Gastroesophageal sphincter (tissue), 4 donors: ENCODE measurements around the gene GRK4. TPM values are rescaled to one million over a fixed set of nuclear protein-coding genes. Genes with fewer than 3 reads are reported as not detected.
A peak's percentile ranks its signal among the peaks of the same experiment; 100 is the strongest.

ENCODE experiments used
- ATAC-seq: fragments of 150-250 bp; one replicate; pipeline ENCODE4 v1.9.1; 2016; ENCODE audit warnings: mild to moderate bottlenecking, moderate library complexity
- H3K27ac ChIP-seq, 4 donors: fragments of 200-600 bp; sonication (generic) in 3 of 4; 1 replicate in 3 of 4; 2 replicates in 1 of 4; pipeline ENCODE4 v1.5.1; 2016 to 2019
- H3K27me3 ChIP-seq: fragments of 200-600 bp; sonication (generic); one replicate; pipeline ENCODE4 v1.5.1; 2019
- H3K36me3 ChIP-seq, 2 donors: fragments of 200-600 bp; sonication (generic); one replicate each; pipeline ENCODE4 v1.5.1; 2019; ENCODE audit warnings: control low read depth in 1 of 2
- H3K4me1 ChIP-seq, 3 donors: fragments of 200-600 bp; sonication (generic); 1 replicate in 2 of 3; 2 replicates in 1 of 3; pipeline ENCODE4 v1.5.1; 2016 to 2019; ENCODE audit warnings: control low read depth in 2 of 3
- H3K4me3 ChIP-seq, 2 donors: fragments of 200-600 bp; sonication (generic); one replicate each; pipeline ENCODE4 v1.5.1; 2019; ENCODE audit warnings: mild to moderate bottlenecking in 1 of 2, moderate library complexity in 1 of 2
- H3K9me3 ChIP-seq, 3 donors: fragments of 200-600 bp; sonication (generic); one replicate each; pipeline ENCODE4 v1.5.1; 2017 to 2019; ENCODE audit warnings: control low read depth in 2 of 3
- CTCF ChIP-seq, 4 experiments: fragments of 200-600 bp in 2 of 4; fragments of 450-650 bp in 2 of 4; sonication (generic) in 1 of 4; IDR thresholded peaks; one replicate each; pipeline ENCODE4 v1.5.1; 2017 to 2019; ENCODE audit warnings: antibody characterized with exemption in 4 of 4, mild to moderate bottlenecking in 2 of 4, moderate library complexity in 2 of 4
- EP300 ChIP-seq: sonication (generic); formaldehyde crosslinking; IDR thresholded peaks from one replicate; pipeline ENCODE4 v1.6.1; 2017; ENCODE audit warnings: antibody characterized with exemption, mild to moderate bottlenecking
- POLR2A ChIP-seq, 2 donors: fragments of 450-650 bp; IDR thresholded peaks; one replicate each; pipeline ENCODE4 v1.6.1; 2017; ENCODE audit warnings: antibody characterized with exemption in 2 of 2, mild to moderate bottlenecking in 2 of 2, moderate library complexity in 1 of 2
- POLR2AphosphoS5 ChIP-seq: sonication (generic); formaldehyde crosslinking; IDR thresholded peaks from one replicate; pipeline ENCODE4 v1.6.1; 2017; ENCODE audit warnings: antibody characterized with exemption
- WGBS, 2 donors: methylation state at CpG; one replicate each; pipeline ENCODE4 v1.1.5; 2018; ENCODE audit warnings: low coverage in 1 of 2; 5-methylcytosine and 5-hydroxymethylcytosine counted together
- total RNA-seq, 4 donors: library from RNA; depleted of rRNA; stranded (reverse); fragments of >200 nt; gene quantifications; one replicate each; pipeline ENCODE4 v1.1.0, GENCODE V29; 2016

Gene GRK4
- total RNA-seq, 4 donors from 2014 or later = 4.2 to 9.5 (median 6.2) TPM

DNA sequence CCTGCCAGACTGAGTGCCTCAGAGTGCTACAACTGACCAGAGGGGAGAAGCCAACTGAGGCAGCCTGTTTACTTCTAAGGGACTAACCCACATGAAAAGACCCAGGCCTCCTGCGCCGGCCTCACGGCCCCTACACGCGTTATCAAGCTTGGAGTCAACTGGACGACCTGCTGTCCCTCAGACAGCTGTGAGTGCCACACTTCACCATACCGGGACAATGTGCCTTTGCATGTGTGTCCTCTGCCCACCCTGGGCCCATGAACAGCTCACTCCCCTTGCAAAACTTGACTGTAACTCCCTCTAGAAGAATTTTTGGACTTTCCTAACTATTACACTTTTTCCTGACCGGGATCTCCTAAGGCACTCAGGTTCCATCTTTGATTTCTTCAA, 2.0 kb upstream of the GRK4 start:
- Histone ChIP-seq H3K9me3 (no peaks in the 10 kb centered on the region), H3K4me1 (peaks cover 0 to 56% (median 15%) of the 10 kb centered on the region in 3 donors), H3K27me3 (no peaks in the 10 kb centered on the region), H3K27ac (no peak overlapping the region), H3K4me3 (peak overlapping the region in 1 of 2 donors; percentile 99), H3K36me3 (peaks cover 0 to 26% of the 10 kb centered on the region in 2 donors)
- 52 to 78% methylated on average over 5 to 7 of the region's 8 CpGs for WGBS, 2 donors
- TF ChIP-seq EP300 (no peak), POLR2A (IDR thresholded peaks at IDR 0.05) (no peak), POLR2AphosphoS5 (no peak), CTCF (IDR thresholded peaks at IDR 0.05) (no peak)
- no peak for ATAC-seq

DNA sequence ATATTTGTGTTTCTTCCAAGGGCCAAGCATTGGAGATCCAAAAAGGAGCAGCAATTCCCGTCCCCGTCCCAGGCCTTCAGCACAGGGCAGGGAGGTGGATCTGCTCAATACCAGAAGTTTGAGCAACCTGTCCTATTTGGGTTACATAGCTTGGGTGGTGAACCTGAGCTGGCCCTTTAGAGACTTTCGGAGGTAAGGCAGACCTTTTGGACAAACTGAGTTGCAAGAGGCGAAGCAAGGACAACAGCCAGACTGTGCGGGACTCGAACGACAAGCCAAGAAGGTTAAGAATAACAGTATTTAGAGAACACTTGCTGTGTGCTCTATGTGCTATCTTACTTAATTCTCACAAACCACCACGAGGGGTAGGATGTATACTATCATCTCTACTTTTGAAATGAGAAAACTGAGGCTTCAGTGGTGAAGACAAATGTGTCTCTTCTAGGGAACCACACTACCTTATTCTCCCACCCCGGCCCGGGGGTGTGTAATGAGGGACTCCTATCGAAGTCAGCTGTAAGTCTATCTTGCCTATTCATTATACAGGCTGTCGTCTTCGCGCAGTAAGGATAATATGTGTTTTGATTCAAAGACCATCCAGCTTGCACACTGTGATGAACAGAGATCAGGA, 1.4 kb upstream of the GRK4 start:
- Histone ChIP-seq H3K27me3 (no peaks in the 10 kb centered on the region), H3K9me3 (no peaks in the 10 kb centered on the region), H3K4me1 (peaks cover 0 to 56% (median 15%) of the 10 kb centered on the region in 3 donors), H3K4me3 (peak overlapping the region; percentile 53 to 99), H3K36me3 (peaks cover 0 to 21% of the 10 kb centered on the region in 2 donors), H3K27ac (peak overlapping the region in 2 of 4 donors; percentile 86 to 93)
- no peak for ATAC-seq
- WGBS, 2 donors = 31 to 50% methylated on average over 6 to 13 of the region's 14 CpGs
- no peak for TF ChIP-seq POLR2A (IDR thresholded peaks at IDR 0.05)
- no peak for TF ChIP-seq EP300
- TF ChIP-seq POLR2AphosphoS5 = no peak
- TF ChIP-seq CTCF (IDR thresholded peaks at IDR 0.05) = no peak

DNA sequence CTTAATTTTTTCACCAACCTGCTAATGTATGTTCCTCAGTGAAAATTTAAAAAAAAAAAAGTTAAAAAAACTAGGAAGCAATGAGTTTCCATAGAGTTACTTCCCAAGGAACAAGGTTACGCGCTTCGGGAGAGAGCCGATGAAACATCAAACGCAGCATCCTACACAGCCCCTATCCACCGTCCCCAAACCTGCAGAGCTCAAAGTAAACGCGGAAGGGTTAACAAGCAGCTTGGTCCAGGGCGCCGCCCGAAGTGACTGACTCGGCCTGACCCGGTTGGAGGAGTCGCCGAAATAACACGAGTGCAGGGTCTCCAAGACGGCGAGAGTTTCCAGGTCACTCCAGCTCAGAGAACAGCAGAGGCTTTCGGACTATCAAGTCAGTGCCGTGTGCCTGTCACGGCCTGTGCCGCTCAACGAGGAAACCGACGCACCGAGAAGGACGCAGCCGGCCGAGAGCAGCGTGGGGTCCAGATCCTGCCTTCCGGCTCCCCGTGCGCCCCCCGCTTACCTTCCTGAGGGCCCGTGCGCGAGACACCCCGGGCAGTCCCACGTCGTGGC, 677 bp upstream of the GRK4 start:
- no peaks in the 10 kb centered on the region for H3K27me3 ChIP-seq
- peak overlapping the region; percentile 53 to 99 for H3K4me3 ChIP-seq
- H3K27ac ChIP-seq = peak overlapping the region; percentile 56 to 93 (median 86)
- WGBS, 2 donors = 0% methylated on average over 9 to 11 of the region's 40 CpGs
- peak; percentile 51 for ATAC-seq
- peaks cover 0 to 55% (median 15%) of the 10 kb centered on the region in 3 donors for H3K4me1 ChIP-seq
- peaks cover 0 to 13% of the 10 kb centered on the region in 2 donors for H3K36me3 ChIP-seq
- no peak for TF ChIP-seq CTCF (IDR thresholded peaks at IDR 0.05)
- no peak for TF ChIP-seq POLR2A (IDR thresholded peaks at IDR 0.05)
- TF ChIP-seq EP300 = no peak
- no peak for TF ChIP-seq POLR2AphosphoS5
- H3K9me3 ChIP-seq = no peaks in the 10 kb centered on the region

GRCh38 chr4:2963966-2964471, 648 bp downstream of the GRK4 start:
- H3K9me3 ChIP-seq = no peaks in the 10 kb centered on the region
- no peak for TF ChIP-seq POLR2AphosphoS5
- TF ChIP-seq POLR2A (IDR thresholded peaks at IDR 0.05) = no peak
- TF ChIP-seq EP300 = no peak
- no peak for TF ChIP-seq CTCF (IDR thresholded peaks at IDR 0.05)
- H3K27me3 ChIP-seq = no peaks in the 10 kb centered on the region
- peaks cover 0 to under 1% of the 10 kb centered on the region in 2 donors for H3K36me3 ChIP-seq
- ATAC-seq = peak; percentile 60
- H3K27ac ChIP-seq = peak overlapping the region; percentile 2 to 93 (median 86)
- no CpG with 5 or more reads among the region's 38 CpGs for WGBS, 2 donors
- H3K4me1 ChIP-seq = peaks cover 0 to 43% (median 12%) of the 10 kb centered on the region in 3 donors
- peak overlapping the region; percentile 53 to 99 for H3K4me3 ChIP-seq
